ENCODE data around the gene AKAP6.

The AKAP6 gene

GRCh38 chr14:32817780-32818179, 488.7 kb downstream of the AKAP6 start:
- DNase-seq (ENCODE audit: low read depth), result no peak
- H3K4me3 ChIP-seq (ENCODE audit: low read depth, low read length), result no peak overlapping the region
- TF ChIP-seq CTCF (conservative IDR thresholded peaks at IDR 0.05; ENCODE audit: low read depth, low read length), result no peak

- no peak for TF ChIP-seq CTCF (conservative IDR thresholded peaks at IDR 0.05; ENCODE audit: low read depth, low read length)
- no peak for DNase-seq (ENCODE audit: low read depth)
Measured at GRCh38 chr14:32818581-32818980, 489.5 kb downstream of the AKAP6 start.

GRCh38 chr14:32820181-32820580, 491.1 kb downstream of the AKAP6 start:
- no peak for TF ChIP-seq CTCF (conservative IDR thresholded peaks at IDR 0.05; ENCODE audit: low read depth, low read length)
- peak; percentile 35 for DNase-seq (ENCODE audit: low read depth)
- no peak overlapping the region for H3K4me3 ChIP-seq (ENCODE audit: low read depth, low read length)

More at GRCh38 chr14:32818581-32818980, 489.5 kb downstream of the AKAP6 start:
- no peak overlapping the region for H3K4me3 ChIP-seq (ENCODE audit: low read depth, low read length)

- TF ChIP-seq CTCF (conservative IDR thresholded peaks at IDR 0.05; ENCODE audit: low read depth, low read length), result no peak
- no peak for DNase-seq (ENCODE audit: low read depth)
- no peak overlapping the region for H3K4me3 ChIP-seq (ENCODE audit: low read depth, low read length)
Measured at GRCh38 chr14:32820682-32821081, 491.6 kb downstream of the AKAP6 start.

GRCh38 chr14:32821964-32822653, 493.0 kb downstream of the AKAP6 start:
- no peak overlapping the region for H3K4me3 ChIP-seq (ENCODE audit: low read depth, low read length)
- no peak for TF ChIP-seq CTCF (conservative IDR thresholded peaks at IDR 0.05; ENCODE audit: low read depth, low read length)
- DNase-seq (ENCODE audit: low read depth), result peak; percentile 52

DNA sequence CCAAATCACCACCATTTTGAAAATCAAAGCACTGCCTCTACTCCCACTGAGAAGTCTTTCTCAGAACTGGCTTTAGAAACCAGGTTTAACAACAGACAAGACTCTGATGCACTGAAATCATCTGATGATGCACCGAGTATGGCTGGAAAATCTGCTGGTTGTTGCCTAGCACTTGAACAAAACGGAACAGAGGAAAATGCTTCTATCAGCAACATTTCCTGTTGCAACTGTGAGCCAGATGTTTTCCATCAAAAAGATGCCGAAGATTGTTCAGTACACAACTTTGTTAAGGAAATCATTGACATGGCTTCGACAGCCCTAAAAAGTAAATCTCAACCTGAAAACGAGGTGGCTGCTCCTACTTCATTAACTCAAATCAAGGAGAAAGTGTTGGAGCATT, 494.6 kb downstream of the AKAP6 start:
- DNase-seq (ENCODE audit: low read depth), result no peak
- TF ChIP-seq CTCF (conservative IDR thresholded peaks at IDR 0.05; ENCODE audit: low read depth, low read length), result no peak
- H3K4me3 ChIP-seq (ENCODE audit: low read depth, low read length), result no peak overlapping the region

GRCh38 chr14:32824195-32824594, 495.1 kb downstream of the AKAP6 start:
- TF ChIP-seq CTCF (conservative IDR thresholded peaks at IDR 0.05; ENCODE audit: low read depth, low read length), result no peak
- DNase-seq (ENCODE audit: low read depth), result no peak
- H3K4me3 ChIP-seq (ENCODE audit: low read depth, low read length), result no peak overlapping the region

All from choroid plexus epithelial cell (primary cell).